ENCODE results near the gene PODNL1. TPM values are rescaled to one million over a fixed set of nuclear protein-coding genes. Genes with fewer than 3 reads are reported as not detected.
A peak's percentile ranks its signal among the peaks of the same experiment; 100 is the strongest.

The PODNL1 gene
- total and polyA plus RNA-seq, 2 experiments from 2014 or later, result 0.17 to 2.4 TPM

GRCh38 chr19:13881251-13881691 lies 56.9 kb downstream of the PODNL1 start:
- H3K4me1 ChIP-seq (ENCODE audit: insufficient read depth), result peaks cover 19% of the 10 kb centered on the region
- no peaks in the 10 kb centered on the region for H3K36me3 ChIP-seq (replicated peaks; ENCODE audit: insufficient read depth, low read depth)
- H2AFZ ChIP-seq, result no peak overlapping the region
- H3K4me2 ChIP-seq, result no peak overlapping the region
- H3K27ac ChIP-seq, result peak overlapping the region; percentile 65
- no peaks in the 10 kb centered on the region for H4K20me1 ChIP-seq (ENCODE audit: insufficient read depth, poor library complexity, severe bottlenecking)
- H3K9me2 ChIP-seq (replicated peaks; ENCODE audit: insufficient read depth), result no peaks in the 10 kb centered on the region
- WGBS (ENCODE audit: low lambda C conversion rate, missing lambda C conversion rate), result 18% methylated on average over 8 of the region's 12 CpGs
- H3K9me3 ChIP-seq (ENCODE audit: low read depth), result no peaks in the 10 kb centered on the region
- no peaks in the 10 kb centered on the region for H3K27me3 ChIP-seq
- H3K4me3 ChIP-seq, result no peak overlapping the region
- H3K79me2 ChIP-seq, result no peaks in the 10 kb centered on the region
- TF ChIP-seq EZH2phosphoT487 (IDR thresholded peaks at IDR 0.05; ENCODE audit: low read depth, severe bottlenecking, unreplicated experiment) (no peak), EZH2 (IDR thresholded peaks at IDR 0.05; ENCODE audit: borderline replicate concordance) (no peak), CTCF (IDR thresholded peaks at IDR 0.05; ENCODE audit: poor library complexity) (no peak)
- DNase-seq (ENCODE audit: low spot score), result no peak

Other genes with a start within 250 kb of the PODNL1 start
- gene MRI1, start 173.9 kb downstream of the PODNL1 start, total RNA-seq, result 16.0 and 18.5 TPM in 2 replicates
- gene MRI1, start 173.9 kb downstream of the PODNL1 start, polyA plus RNA-seq, result 21.9 and 22.8 TPM in 2 replicates
- gene C19orf53, start 164.0 kb downstream of the PODNL1 start, total RNA-seq, result 89.2 and 97.0 TPM in 2 replicates
- gene C19orf53, start 164.0 kb downstream of the PODNL1 start, polyA plus RNA-seq, result 214 and 220 TPM in 2 replicates
- gene ZSWIM4, start 143.0 kb downstream of the PODNL1 start, total RNA-seq, result 3.1 and 3.7 TPM in 2 replicates
- gene ZSWIM4, start 143.0 kb downstream of the PODNL1 start, polyA plus RNA-seq, result 2.8 and 3.5 TPM in 2 replicates
- 0.60 TPM in 1 of 2 replicates, not detected in the other for gene NANOS3, start 61.3 kb downstream of the PODNL1 start, total RNA-seq
- gene NANOS3, start 61.3 kb downstream of the PODNL1 start, polyA plus RNA-seq, result 2.1 and 4.0 TPM in 2 replicates
- gene BRME1, start 32.3 kb downstream of the PODNL1 start, total RNA-seq, result 2.2 and 14.4 TPM in 2 replicates
- gene BRME1, start 32.3 kb downstream of the PODNL1 start, polyA plus RNA-seq, result 3.2 and 4.5 TPM in 2 replicates
- 14.8 and 20.8 TPM in 2 replicates for gene CC2D1A, start 32.2 kb downstream of the PODNL1 start, total RNA-seq
- gene CC2D1A, start 32.2 kb downstream of the PODNL1 start, polyA plus RNA-seq, result 40.9 and 43.3 TPM in 2 replicates
- 9.3 and 13.4 TPM in 2 replicates for gene DCAF15, start 14.1 kb upstream of the PODNL1 start, total RNA-seq
- gene DCAF15, start 14.1 kb upstream of the PODNL1 start, polyA plus RNA-seq, result 16.4 and 19.0 TPM in 2 replicates
- 2.2 and 4.2 TPM in 2 replicates for gene RFX1, start 67.9 kb upstream of the PODNL1 start, total RNA-seq
- 2.4 and 4.1 TPM in 2 replicates for gene RFX1, start 67.9 kb upstream of the PODNL1 start, polyA plus RNA-seq
- not detected in 2 replicates for gene RLN3, start 89.7 kb upstream of the PODNL1 start, total RNA-seq
- not detected in 2 replicates for gene RLN3, start 89.7 kb upstream of the PODNL1 start, polyA plus RNA-seq
- 1.9 and 2.0 TPM in 2 replicates for gene IL27RA, start 93.3 kb upstream of the PODNL1 start, total RNA-seq
- gene IL27RA, start 93.3 kb upstream of the PODNL1 start, polyA plus RNA-seq, result 1.7 and 2.3 TPM in 2 replicates
- 2.1 and 2.3 TPM in 2 replicates for gene PALM3, start 123.7 kb upstream of the PODNL1 start, total RNA-seq
- gene PALM3, start 123.7 kb upstream of the PODNL1 start, polyA plus RNA-seq, result 2.3 and 3.4 TPM in 2 replicates
- gene MISP3, start 134.4 kb upstream of the PODNL1 start, total RNA-seq, result 3.7 and 4.9 TPM in 2 replicates
- 12.5 and 13.1 TPM in 2 replicates for gene MISP3, start 134.4 kb upstream of the PODNL1 start, polyA plus RNA-seq
- gene C19orf67, start 147.4 kb upstream of the PODNL1 start, total RNA-seq, result not detected in 2 replicates
- gene C19orf67, start 147.4 kb upstream of the PODNL1 start, polyA plus RNA-seq, result not detected in 2 replicates
- 25.6 and 35.8 TPM in 2 replicates for gene SAMD1, start 152.3 kb upstream of the PODNL1 start, total RNA-seq
- gene SAMD1, start 152.3 kb upstream of the PODNL1 start, polyA plus RNA-seq, result 44.8 and 45.6 TPM in 2 replicates
- gene PRKACA, start 179.3 kb upstream of the PODNL1 start, total RNA-seq, result 29.0 and 41.5 TPM in 2 replicates
- gene PRKACA, start 179.3 kb upstream of the PODNL1 start, polyA plus RNA-seq, result 12.2 and 13.4 TPM in 2 replicates
- 5.1 and 7.3 TPM in 2 replicates for gene ASF1B, start 198.2 kb upstream of the PODNL1 start, total RNA-seq
- gene ASF1B, start 198.2 kb upstream of the PODNL1 start, polyA plus RNA-seq, result 10.0 and 12.4 TPM in 2 replicates